ENCODE results near the gene RUNX2. TPM values are rescaled to one million over a fixed set of nuclear protein-coding genes. Genes with fewer than 3 reads are reported as not detected.

The RUNX2 gene
- total and polyA plus RNA-seq, 2 of the 8 experiments (the other 6 are each of a cell fraction or from before 2014, with no cell fraction given) = 0.26 to 1.2 TPM

DNA sequence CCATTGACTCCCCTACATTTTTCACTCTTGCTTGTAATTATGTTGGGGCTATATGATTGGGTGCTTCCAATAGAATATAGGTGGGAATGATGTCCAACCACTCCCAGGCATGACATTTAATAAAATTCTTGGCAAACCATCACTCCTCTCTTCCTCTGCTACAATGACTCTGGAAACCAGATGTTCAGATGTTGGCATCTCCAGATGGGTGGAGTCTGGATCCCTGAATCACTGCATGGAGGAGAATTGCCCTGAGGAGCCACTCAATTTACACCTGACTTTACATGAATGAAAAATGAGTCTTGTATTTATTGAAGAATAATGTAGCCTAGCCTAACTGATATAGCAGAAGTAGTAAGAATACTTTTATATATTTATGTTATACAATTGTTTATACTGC lies 356.3 kb downstream of the RUNX2 start:
- no peak overlapping the region for H3K4me3 ChIP-seq (ENCODE audit: extremely low read depth in 1 of 4, insufficient read depth in 2 of 4, low read depth in 3 of 4, low read length in 4 of 4)
- no peaks in the 10 kb centered on the region for H4K20me1 ChIP-seq (replicated peaks in 1 of 2; ENCODE audit: control insufficient read depth in 1 of 2, insufficient read depth in 2 of 2, low read length in 2 of 2)
- no peak overlapping the region for H3K18ac ChIP-seq (ENCODE audit: extremely low read depth, low read length)
- no peak overlapping the region for H3K27ac ChIP-seq (ENCODE audit: low read depth, low read length)
- no peak overlapping the region for H2BK120ac ChIP-seq (replicated peaks; ENCODE audit: low read depth, low read length)
- no peak overlapping the region for H3K56ac ChIP-seq (replicated peaks; ENCODE audit: insufficient read length, low read depth, low read length)
- no peak overlapping the region for H2BK12ac ChIP-seq (ENCODE audit: low read depth, low read length)
- no peak overlapping the region for H4K91ac ChIP-seq (replicated peaks; ENCODE audit: insufficient read length, low read length)
- H3K79me1 ChIP-seq (ENCODE audit: low read depth, low read length) = no peaks in the 10 kb centered on the region
- no peak overlapping the region for H3K9ac ChIP-seq (replicated peaks in 1 of 4; ENCODE audit: extremely low read depth in 1 of 4, low read depth in 3 of 4, low read length in 3 of 4)
- TF ChIP-seq SRF (IDR thresholded peaks at IDR 0.05; ENCODE audit: low read depth, low read length) (no peak), POLR2A (IDR thresholded peaks at IDR 0.05; ENCODE audit: control extremely low read depth in 1 of 2, low read depth in 2 of 2, low read length in 2 of 2) (no peak), GTF2F1 (IDR thresholded peaks at IDR 0.05; ENCODE audit: borderline replicate concordance, low read depth, low read length) (no peak), EP300 (IDR thresholded peaks at IDR 0.05; ENCODE audit: borderline replicate concordance in 1 of 2, low read depth in 2 of 2, low read length in 2 of 2) (no peak), KDM1A (IDR thresholded peaks at IDR 0.05; ENCODE audit: borderline replicate concordance, low read length) (no peak), CTBP2 (IDR thresholded peaks at IDR 0.05; ENCODE audit: borderline replicate concordance, insufficient read depth, insufficient read length, low read length) (no peak), MAFK (IDR thresholded peaks at IDR 0.05; ENCODE audit: low read depth, low read length) (no peak)
- H3K79me2 ChIP-seq (ENCODE audit: control insufficient read depth in 1 of 2, insufficient read depth in 2 of 2, low read length in 2 of 2) = no peaks in the 10 kb centered on the region
- no peak overlapping the region for H3K4me2 ChIP-seq (ENCODE audit: insufficient read depth in 1 of 2, low read depth in 2 of 2, low read length in 2 of 2)
- CTCF ChIA-PET (ENCODE audit: partially characterized antibody) = no interaction called here
- no peak overlapping the region for H3K23ac ChIP-seq (ENCODE audit: insufficient read length)
- H3K36me3 ChIP-seq (ENCODE audit: control insufficient read depth in 2 of 4, insufficient read depth in 4 of 4, low read length in 3 of 4) = no peaks in the 10 kb centered on the region
- H3K14ac ChIP-seq (ENCODE audit: insufficient read length) = no peak overlapping the region
- no peak overlapping the region for H2AK5ac ChIP-seq (ENCODE audit: low read depth, low read length)
- no peak overlapping the region for H2AFZ ChIP-seq (ENCODE audit: low read length)
- no peak overlapping the region for H2BK15ac ChIP-seq (ENCODE audit: low read length)
- POLR2A ChIA-PET (ENCODE audit: partially characterized antibody) = no interaction called here
- H2BK20ac ChIP-seq (ENCODE audit: low read length) = no peak overlapping the region
- H4K8ac ChIP-seq (ENCODE audit: extremely low read depth, insufficient read depth, low read length) = no peak overlapping the region
- no peak overlapping the region for H3K4ac ChIP-seq (replicated peaks; ENCODE audit: insufficient read length, low read depth, low read length)
- FAIRE-seq = no peak
- H3K4me1 ChIP-seq (replicated peaks in 1 of 4; ENCODE audit: control insufficient read depth in 3 of 4, insufficient read depth in 4 of 4, low read length in 3 of 4) = no peaks in the 10 kb centered on the region
- no peaks in the 10 kb centered on the region for H3K23me2 ChIP-seq (ENCODE audit: low read depth, low read length)
- H2BK5ac ChIP-seq (ENCODE audit: low read depth, low read length) = no peak overlapping the region
- H4K5ac ChIP-seq (ENCODE audit: insufficient read length, low read depth, low read length) = no peak overlapping the region
- DNase-seq (ENCODE audit: low read depth in 1 of 2, low spot score in 2 of 2) = no peak
- no peaks in the 10 kb centered on the region for H3K27me3 ChIP-seq (replicated peaks in 1 of 4; ENCODE audit: control insufficient read depth in 3 of 4, extremely low read depth in 1 of 4, insufficient read depth in 3 of 4, low read length in 3 of 4)
- peaks cover 2 to 3% of the 10 kb centered on the region in 2 experiments; a peak in 2 of 4 replicates for H3K9me3 ChIP-seq (ENCODE audit: insufficient read depth in 2 of 2, low read depth in 1 of 2, low read length in 1 of 2)

Measured in H1 (cell line).